ENCODE measurements around the gene SPTA1. TPM values are rescaled to one million over a fixed set of nuclear protein-coding genes. Genes with fewer than 3 reads are reported as not detected.

SPTA1 gene
- total RNA-seq, 1 experiment from 2014 or later = not detected

DNA sequence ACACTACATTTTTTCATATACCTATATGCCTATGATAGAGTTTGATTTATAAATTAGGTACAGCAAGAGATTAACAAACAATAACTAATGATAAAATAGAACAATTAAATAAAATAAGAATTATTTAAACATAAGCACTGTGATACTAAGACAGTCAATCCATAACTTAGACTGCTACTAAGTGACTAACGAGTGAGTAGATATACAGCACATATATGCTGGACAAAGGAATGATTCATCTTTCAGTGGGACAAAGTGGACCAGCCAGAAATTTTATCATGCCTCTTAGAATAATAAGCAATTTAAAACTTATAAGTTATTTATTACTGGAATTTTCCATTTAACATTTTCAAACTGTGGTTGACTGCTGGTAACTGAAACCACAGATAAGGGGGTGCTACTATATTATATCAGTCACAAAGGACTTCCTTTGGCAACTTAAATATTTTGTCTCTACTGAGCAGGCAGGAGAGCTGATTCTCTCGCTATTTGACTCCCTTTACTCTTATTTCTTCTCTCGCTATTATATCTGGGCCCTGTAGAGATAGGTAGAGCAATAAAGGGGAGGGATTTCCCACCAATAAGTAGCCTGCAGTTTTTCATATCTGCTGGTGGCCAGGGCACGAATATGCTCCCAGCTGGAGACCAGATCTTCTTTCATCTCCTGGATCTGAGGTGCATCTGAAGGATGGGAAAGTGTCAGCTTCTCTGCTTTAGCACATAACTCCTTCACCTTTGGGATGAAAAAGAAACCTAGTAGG is 10.8 kb downstream of the SPTA1 start:
- no peak for TF ChIP-seq CTCF (IDR thresholded peaks at IDR 0.05; ENCODE audit: unreplicated experiment)
- Mint-ChIP-seq H3K4me3 (ENCODE audit: unreplicated experiment) (no peak overlapping the region), H3K36me3 (ENCODE audit: insufficient read depth, unreplicated experiment) (no peaks in the 10 kb centered on the region), H3K4me1 (ENCODE audit: insufficient read depth, unreplicated experiment) (no peaks in the 10 kb centered on the region), H3K9me3 (ENCODE audit: unreplicated experiment) (no peaks in the 10 kb centered on the region), H3K27me3 (ENCODE audit: insufficient read depth, unreplicated experiment) (peaks cover 97% of the 10 kb centered on the region), H3K27ac (ENCODE audit: low read depth, unreplicated experiment) (no peak overlapping the region)
- DNase-seq (ENCODE audit: unreplicated experiment) = no peak
- intact Hi-C loops (cut with micrococcal nuclease) = no loop called here
- POLR2A ChIA-PET = no interaction called here
- CTCF ChIA-PET = interaction anchor here (0.8 kb wide), 1 partner anchor 472 kb away, joined by 3 read pairs; no protein-coding TSS in a partner anchor
- BruUV-seq (replicated peaks) = no TSS peak

- POLR2A ChIA-PET = interaction anchor here (0.6 kb wide), 1 partner anchor 1164 kb away, joined by 3 read pairs; no protein-coding TSS in a partner anchor
Observed at GRCh38 chr1:158674302-158674701, 12.2 kb downstream of the SPTA1 start.

GRCh38 chr1:158666037-158666436 is 20.5 kb downstream of the SPTA1 start:
- ChIA-PET CTCF (interaction anchor here (0.6 kb wide), 1 partner anchor 109 kb away, joined by 3 read pairs; no protein-coding TSS in a partner anchor), POLR2A (no interaction called here)
- no peak overlapping the region for H3K4me3 Mint-ChIP-seq (ENCODE audit: unreplicated experiment)
- intact Hi-C loops (cut with micrococcal nuclease) = no loop called here
- H3K4me1 Mint-ChIP-seq (ENCODE audit: insufficient read depth, unreplicated experiment) = no peaks in the 10 kb centered on the region
- H3K36me3 Mint-ChIP-seq (ENCODE audit: insufficient read depth, unreplicated experiment) = no peaks in the 10 kb centered on the region
- peaks cover 57% of the 10 kb centered on the region for H3K27me3 Mint-ChIP-seq (ENCODE audit: insufficient read depth, unreplicated experiment)
- no TSS peak for BruUV-seq (replicated peaks)
- DNase-seq (ENCODE audit: unreplicated experiment) = no peak
- no peak overlapping the region for H3K27ac Mint-ChIP-seq (ENCODE audit: low read depth, unreplicated experiment)
- H3K9me3 Mint-ChIP-seq (ENCODE audit: unreplicated experiment) = no peaks in the 10 kb centered on the region
- TF ChIP-seq CTCF (IDR thresholded peaks at IDR 0.05; ENCODE audit: unreplicated experiment) = no peak

More at GRCh38 chr1:158674302-158674701, 12.2 kb downstream of the SPTA1 start:
- intact Hi-C loops (cut with micrococcal nuclease) = no loop called here
- BruUV-seq (replicated peaks) = no TSS peak
- DNase-seq (ENCODE audit: unreplicated experiment) = no peak
- no peaks in the 10 kb centered on the region for H3K9me3 Mint-ChIP-seq (ENCODE audit: unreplicated experiment)
- H3K4me3 Mint-ChIP-seq (ENCODE audit: unreplicated experiment) = no peak overlapping the region
- peaks cover 85% of the 10 kb centered on the region for H3K27me3 Mint-ChIP-seq (ENCODE audit: insufficient read depth, unreplicated experiment)
- CTCF ChIA-PET = interaction anchor here (0.6 kb wide), 1 partner anchor 58 kb away, joined by 3 read pairs; no protein-coding TSS in a partner anchor
- no peaks in the 10 kb centered on the region for H3K36me3 Mint-ChIP-seq (ENCODE audit: insufficient read depth, unreplicated experiment)
- no peak for TF ChIP-seq CTCF (IDR thresholded peaks at IDR 0.05; ENCODE audit: unreplicated experiment)
- H3K27ac Mint-ChIP-seq (ENCODE audit: low read depth, unreplicated experiment) = no peak overlapping the region
- H3K4me1 Mint-ChIP-seq (ENCODE audit: insufficient read depth, unreplicated experiment) = no peaks in the 10 kb centered on the region

DNA sequence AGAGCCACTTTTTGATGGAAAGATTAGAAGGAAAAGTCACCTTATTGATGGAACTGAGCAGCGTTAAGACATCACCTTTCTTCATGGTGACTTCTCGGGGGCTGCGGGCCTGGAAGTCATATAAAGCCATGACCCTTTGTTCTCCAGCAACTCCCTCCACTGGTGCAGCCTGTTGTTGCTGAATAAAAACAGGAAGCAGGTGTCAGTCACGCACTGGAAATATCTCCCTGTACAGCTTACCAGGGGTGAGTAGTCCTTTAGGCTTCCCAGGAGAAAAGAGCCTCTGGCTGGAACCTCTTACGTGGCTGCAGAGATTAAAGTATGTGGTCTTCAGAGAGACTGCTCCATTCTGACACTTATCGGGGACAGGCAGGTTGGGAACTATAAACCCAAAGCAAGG is 31.9 kb downstream of the SPTA1 start:
- H3K36me3 Mint-ChIP-seq (ENCODE audit: insufficient read depth, unreplicated experiment) = no peaks in the 10 kb centered on the region
- ChIA-PET POLR2A (no interaction called here), CTCF (no interaction called here)
- no TSS peak for BruUV-seq (replicated peaks)
- TF ChIP-seq CTCF (IDR thresholded peaks at IDR 0.05; ENCODE audit: unreplicated experiment) = no peak
- no peaks in the 10 kb centered on the region for H3K9me3 Mint-ChIP-seq (ENCODE audit: unreplicated experiment)
- no peak for DNase-seq (ENCODE audit: unreplicated experiment)
- intact Hi-C loops (cut with micrococcal nuclease) = no loop called here
- no peak overlapping the region for H3K27ac Mint-ChIP-seq (ENCODE audit: low read depth, unreplicated experiment)
- H3K27me3 Mint-ChIP-seq (ENCODE audit: insufficient read depth, unreplicated experiment) = peaks cover 74% of the 10 kb centered on the region
- peaks cover 6% of the 10 kb centered on the region for H3K4me1 Mint-ChIP-seq (ENCODE audit: insufficient read depth, unreplicated experiment)
- no peak overlapping the region for H3K4me3 Mint-ChIP-seq (ENCODE audit: unreplicated experiment)
